Esophagus (tissue), 2 donors: Measurements from ENCODE around the gene OR8D1. TPM values are rescaled to one million over a fixed set of nuclear protein-coding genes. Genes with fewer than 3 reads are reported as not detected.
"Not testable (repeated sequence)": the region's sequence is repeated elsewhere in the genome, so short reads cannot be mapped to it uniquely, and the experiment has no call there.

Experiments
- H3K27ac ChIP-seq, 2 donors: one replicate each; pipeline ENCODE4 v1.5.1; 2013; ENCODE audit warnings: low read depth in 2 of 2, mild to moderate bottlenecking in 2 of 2, inconsistent platforms in 1 of 2, low read length in 1 of 2, moderate library complexity in 1 of 2
- H3K27me3 ChIP-seq, 2 donors: one replicate each; pipeline ENCODE4 v1.6.1; 2013; ENCODE audit warnings: low read length in 2 of 2, control low read depth in 1 of 2, mild to moderate bottlenecking in 1 of 2; ENCODE audit not compliant: insufficient read depth in 2 of 2, control insufficient read depth in 1 of 2
- H3K36me3 ChIP-seq, 2 donors: one replicate each; pipeline ENCODE4 v1.6.1; 2013; ENCODE audit warnings: low read length in 1 of 2; ENCODE audit not compliant: control insufficient read depth in 2 of 2, insufficient read depth in 2 of 2
- H3K4me1 ChIP-seq, 2 donors: one replicate each; pipeline ENCODE4 v1.6.1; 2013; ENCODE audit warnings: low read length in 1 of 2; ENCODE audit not compliant: control insufficient read depth in 2 of 2, insufficient read depth in 2 of 2
- H3K4me3 ChIP-seq, 2 donors: one replicate each; pipeline ENCODE4 v1.5.1; 2013; ENCODE audit warnings: low read length in 2 of 2, mild to moderate bottlenecking in 2 of 2, low read depth in 1 of 2, moderate library complexity in 1 of 2
- H3K9me3 ChIP-seq, 2 donors: one replicate each; pipeline ENCODE4 v1.6.1; 2013; ENCODE audit warnings: mild to moderate bottlenecking in 2 of 2, low read depth in 1 of 2, low read length in 1 of 2, moderate library complexity in 1 of 2; ENCODE audit not compliant: control insufficient read depth in 2 of 2, insufficient read depth in 1 of 2
- WGBS, 2 donors: extraction: QIAGEN DNeasy Blood & Tissue Kit; methylation state at CpG; one replicate each; pipeline ENCODE4 v1.1.7; 2013; 5-methylcytosine and 5-hydroxymethylcytosine counted together
- polyA plus RNA-seq, 2 donors: library from polyadenylated mRNA; stranded (reverse); fragments of 200-250 nt; gene quantifications; one replicate each; pipeline ENCODE4 v1.2.3, GENCODE V29; 2013
- donor health status: healthy with polysubstance abuse.
- donor health status: Bipolar disorder and iron deficiency.

The OR8D1 gene
- polyA plus RNA-seq, 2 donors, result not detected

- Histone ChIP-seq H3K27me3 (no peaks in the 10 kb centered on the region), H3K9me3 (no peaks in the 10 kb centered on the region), H3K4me3 (no peak overlapping the region), H3K27ac (no peak overlapping the region), H3K4me1 (no peaks in the 10 kb centered on the region), H3K36me3 (no peaks in the 10 kb centered on the region)
- 77 to 87% methylated on average over 4 of the region's 4 CpGs for WGBS, 2 donors
Measured at GRCh38 chr11:124297921-124298320, 15.8 kb downstream of the OR8D1 start.

GRCh38 chr11:124296016-124296415, 17.7 kb downstream of the OR8D1 start:
- H3K36me3 ChIP-seq, result no peaks in the 10 kb centered on the region
- H3K4me3 ChIP-seq, result no peak overlapping the region
- no peaks in the 10 kb centered on the region for H3K27me3 ChIP-seq
- no peaks in the 10 kb centered on the region for H3K9me3 ChIP-seq
- no peaks in the 10 kb centered on the region for H3K4me1 ChIP-seq
- no peak overlapping the region for H3K27ac ChIP-seq

- Histone ChIP-seq H3K27ac (no peak overlapping the region), H3K27me3 (no peaks in the 10 kb centered on the region), H3K4me3 (no peak overlapping the region), H3K36me3 (no peaks in the 10 kb centered on the region), H3K4me1 (no peaks in the 10 kb centered on the region), H3K9me3 (no peaks in the 10 kb centered on the region)
- WGBS, 2 donors, result 63 to 68% methylated on average over 1 of the region's 1 CpG
Measured at GRCh38 chr11:124294687-124295086, 19.1 kb downstream of the OR8D1 start.

- Histone ChIP-seq H3K27ac (no peak overlapping the region), H3K4me1 (no peaks in the 10 kb centered on the region), H3K27me3 (no peaks in the 10 kb centered on the region), H3K36me3 (no peaks in the 10 kb centered on the region), H3K4me3 (no peak overlapping the region), H3K9me3 (no peaks in the 10 kb centered on the region)
- 45 to 47% methylated on average over 3 of the region's 3 CpGs for WGBS, 2 donors
Measured at GRCh38 chr11:124285610-124286344, 28.0 kb downstream of the OR8D1 start.

GRCh38 chr11:124278261-124278660, 35.5 kb downstream of the OR8D1 start:
- H3K27me3 ChIP-seq, result no peaks in the 10 kb centered on the region
- no peaks in the 10 kb centered on the region for H3K4me1 ChIP-seq
- no peaks in the 10 kb centered on the region for H3K36me3 ChIP-seq
- WGBS, 2 donors, result 69 to 82% methylated on average over 2 of the region's 2 CpGs
- H3K9me3 ChIP-seq, result no peaks in the 10 kb centered on the region
- H3K4me3 ChIP-seq, result no peak overlapping the region
- H3K27ac ChIP-seq, result no peak overlapping the region

GRCh38 chr11:124277804-124278203, 35.9 kb downstream of the OR8D1 start:
- WGBS, 2 donors, result 69 to 73% methylated on average over 3 of the region's 3 CpGs
- Histone ChIP-seq H3K9me3 (no peaks in the 10 kb centered on the region), H3K4me3 (no peak overlapping the region), H3K27ac (no peak overlapping the region), H3K27me3 (no peaks in the 10 kb centered on the region), H3K36me3 (no peaks in the 10 kb centered on the region), H3K4me1 (no peaks in the 10 kb centered on the region)

GRCh38 chr11:124277207-124277606, 36.5 kb downstream of the OR8D1 start:
- H3K9me3 ChIP-seq, result no peaks in the 10 kb centered on the region
- no peaks in the 10 kb centered on the region for H3K36me3 ChIP-seq
- H3K4me1 ChIP-seq, result no peaks in the 10 kb centered on the region
- H3K27ac ChIP-seq, result no peak overlapping the region
- no peak overlapping the region for H3K4me3 ChIP-seq
- no peaks in the 10 kb centered on the region for H3K27me3 ChIP-seq
- WGBS, 2 donors, result 73 to 81% methylated on average over 3 of the region's 3 CpGs

GRCh38 chr11:124276081-124276480, 37.7 kb downstream of the OR8D1 start:
- no peak overlapping the region for H3K27ac ChIP-seq
- WGBS, 2 donors, result 55 to 59% methylated on average over 1 of the region's 1 CpG
- H3K36me3 ChIP-seq, result no peaks in the 10 kb centered on the region
- no peak overlapping the region for H3K4me3 ChIP-seq
- H3K27me3 ChIP-seq, result no peaks in the 10 kb centered on the region
- H3K9me3 ChIP-seq, result no peaks in the 10 kb centered on the region
- no peaks in the 10 kb centered on the region for H3K4me1 ChIP-seq

- 87% methylated on average over 2 of the region's 2 CpGs for WGBS, 2 donors
- Histone ChIP-seq H3K4me3 (no peak overlapping the region), H3K4me1 (no peaks in the 10 kb centered on the region), H3K36me3 (no peaks in the 10 kb centered on the region), H3K27ac (no peak overlapping the region), H3K27me3 (no peaks in the 10 kb centered on the region), H3K9me3 (no peaks in the 10 kb centered on the region)
Measured at GRCh38 chr11:124274000-124274399, 39.7 kb downstream of the OR8D1 start.

GRCh38 chr11:124270886-124271285, 42.9 kb downstream of the OR8D1 start:
- H3K36me3 ChIP-seq, H3K27ac ChIP-seq, H3K4me1 ChIP-seq, H3K27me3 ChIP-seq, H3K9me3 ChIP-seq, H3K4me3 ChIP-seq: not testable (repeated sequence)
- 44 to 55% methylated on average over 7 of the region's 7 CpGs for WGBS, 2 donors
